Stimulated activated CD4-positive, alpha-beta T cell treated with anti-CD3 and anti-CD28 coated beads, Interleukin-2, amount 100 ng/mL, for 24 hours (primary cell): ENCODE results near the gene CACNA2D3.

Experiments used
- DNase-seq, 2 donors: peaks; one replicate each; pipeline ENCODE4 v3.0.0-alpha.2; 2020

The CACNA2D3 gene

GRCh38 chr3:54830658-54831057, 708.3 kb downstream of the CACNA2D3 start:
- DNase-seq: peak in 1 of 2 donors; percentile 4

- DNase-seq: no peak
These were observed 708.8 kb downstream of the CACNA2D3 start for GRCh38 chr3:54831112-54831511.

GRCh38 chr3:54832876-54833275, 710.5 kb downstream of the CACNA2D3 start:
- DNase-seq: no peak

- DNase-seq: no peak
These were observed 713.3 kb downstream of the CACNA2D3 start for GRCh38 chr3:54835701-54836100.

- no peak for DNase-seq
These were observed 714.5 kb downstream of the CACNA2D3 start for GRCh38 chr3:54836871-54837270.

GRCh38 chr3:54837964-54838363, 715.6 kb downstream of the CACNA2D3 start:
- DNase-seq: no peak

- no peak for DNase-seq
These were observed 719.1 kb downstream of the CACNA2D3 start for GRCh38 chr3:54841471-54841870.

GRCh38 chr3:54843352-54843751, 721.0 kb downstream of the CACNA2D3 start:
- DNase-seq: no peak

- no peak for DNase-seq
These were observed 721.9 kb downstream of the CACNA2D3 start for GRCh38 chr3:54844211-54844610.

GRCh38 chr3:54845011-54845410, 722.7 kb downstream of the CACNA2D3 start:
- DNase-seq: no peak

GRCh38 chr3:54845551-54845950, 723.2 kb downstream of the CACNA2D3 start:
- DNase-seq: no peak

GRCh38 chr3:54846119-54846518, 723.8 kb downstream of the CACNA2D3 start:
- DNase-seq: no peak

- no peak for DNase-seq
These were observed 725.0 kb downstream of the CACNA2D3 start for GRCh38 chr3:54847361-54847760.

- DNase-seq: no peak
These were observed 727.0 kb downstream of the CACNA2D3 start for GRCh38 chr3:54849360-54849759.

GRCh38 chr3:54850484-54851018, 728.2 kb downstream of the CACNA2D3 start:
- no peak for DNase-seq

- peak; percentile 43 to 69 for DNase-seq
These were observed 731.4 kb downstream of the CACNA2D3 start for GRCh38 chr3:54853573-54854404.

GRCh38 chr3:54856271-54856670, 733.9 kb downstream of the CACNA2D3 start:
- no peak for DNase-seq

- no peak for DNase-seq
These were observed 735.0 kb downstream of the CACNA2D3 start for GRCh38 chr3:54857343-54857742.

- DNase-seq: no peak
These were observed 735.9 kb downstream of the CACNA2D3 start for GRCh38 chr3:54858093-54858785.

- DNase-seq: no peak
These were observed 736.8 kb downstream of the CACNA2D3 start for GRCh38 chr3:54859184-54859583.

GRCh38 chr3:54861248-54862067, 739.1 kb downstream of the CACNA2D3 start:
- DNase-seq: no peak

- DNase-seq: no peak
These were observed 740.2 kb downstream of the CACNA2D3 start for GRCh38 chr3:54862526-54862925.

- DNase-seq: no peak
These were observed 741.0 kb downstream of the CACNA2D3 start for GRCh38 chr3:54863366-54863765.
